Measurements from ENCODE around the gene CENPX.

DNA sequence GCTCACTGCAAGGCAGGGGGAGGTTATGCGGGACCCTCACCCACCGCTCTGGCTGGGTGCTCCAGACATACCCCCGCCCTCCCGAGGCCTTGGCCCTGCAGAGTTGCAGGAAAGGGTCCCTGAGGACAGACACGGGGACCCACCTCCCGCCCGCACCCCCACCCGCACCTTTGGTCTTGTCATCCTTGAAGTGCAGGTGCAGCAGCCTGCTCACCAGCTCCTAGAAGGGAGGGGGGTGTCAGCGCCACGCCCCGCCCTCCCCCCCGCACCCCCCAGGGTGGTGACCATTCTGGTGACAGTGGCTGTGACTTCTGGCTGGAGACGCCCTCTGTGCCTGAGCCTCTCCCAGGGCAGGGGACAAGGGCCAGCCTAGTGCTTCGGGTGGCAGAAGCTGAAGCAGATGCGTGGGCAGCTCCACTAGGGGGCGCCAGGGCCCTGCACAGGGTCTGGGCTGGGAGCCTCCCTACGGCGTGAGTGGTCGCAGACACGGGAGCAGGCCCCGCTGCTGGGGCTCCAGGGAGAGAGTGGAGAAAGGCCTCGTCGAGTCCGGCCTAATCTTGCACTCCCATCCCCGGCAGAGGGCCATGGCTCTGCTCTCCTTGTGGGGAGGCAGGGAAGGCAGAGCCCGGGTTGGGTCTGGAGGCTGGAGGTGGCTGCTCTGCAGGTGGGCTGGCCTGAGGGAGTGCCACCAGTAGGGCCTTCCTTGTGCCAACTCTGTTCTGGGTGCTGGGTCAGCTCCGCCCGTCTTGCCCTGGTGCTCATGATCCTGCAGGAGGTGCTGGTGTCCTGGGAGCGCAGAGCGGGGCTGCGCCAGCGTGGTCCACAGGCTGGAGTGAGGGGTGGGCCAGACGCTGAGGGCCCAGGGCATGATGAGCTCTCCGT, 2.7 kb downstream of the CENPX start:
- TF ChIP-seq ZNF384 (IDR thresholded peaks at IDR 0.05) (no peak), FOXM1 (IDR thresholded peaks at IDR 0.05; ENCODE audit: borderline replicate concordance) (no peak), ARNT (IDR thresholded peaks at IDR 0.05) (no peak)
